COLO829 (cell line): ENCODE results near the gene WDR48.

Experiments used
- DNase-seq: peaks from one replicate; pipeline ENCODE4 v3.0.0; 2012; ENCODE audit warnings: low spot score

Gene WDR48

DNA sequence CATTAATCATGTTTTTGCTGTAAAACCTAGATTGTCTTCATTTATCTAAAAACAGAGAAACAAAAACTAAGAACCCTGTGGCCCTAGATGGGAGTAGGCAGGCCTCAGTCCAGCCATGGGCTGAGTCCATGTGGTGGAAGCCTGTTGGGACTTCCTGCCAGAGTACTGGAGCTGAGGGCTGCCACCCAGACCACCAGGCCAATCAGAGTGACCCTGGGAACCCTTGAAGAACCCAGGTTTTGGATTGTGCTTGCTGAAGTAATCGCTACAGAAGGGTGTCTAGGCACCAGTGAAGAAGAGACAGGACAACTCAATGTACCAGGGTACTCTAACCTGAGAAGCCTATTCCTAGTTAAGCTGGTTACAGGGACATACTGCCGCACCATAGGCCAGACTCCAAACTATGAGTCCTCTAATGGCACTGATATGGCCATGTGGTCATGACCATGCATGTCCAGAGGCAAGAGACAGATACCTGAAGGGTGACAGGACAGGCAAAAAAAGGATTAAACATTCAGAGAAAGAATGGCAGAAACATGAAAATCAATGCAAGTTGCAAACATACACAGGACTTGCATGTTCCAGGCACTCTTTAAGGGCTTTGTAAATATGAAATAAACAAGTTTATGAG lies 88.6 kb downstream of the WDR48 start:
- DNase-seq, result no peak

DNA sequence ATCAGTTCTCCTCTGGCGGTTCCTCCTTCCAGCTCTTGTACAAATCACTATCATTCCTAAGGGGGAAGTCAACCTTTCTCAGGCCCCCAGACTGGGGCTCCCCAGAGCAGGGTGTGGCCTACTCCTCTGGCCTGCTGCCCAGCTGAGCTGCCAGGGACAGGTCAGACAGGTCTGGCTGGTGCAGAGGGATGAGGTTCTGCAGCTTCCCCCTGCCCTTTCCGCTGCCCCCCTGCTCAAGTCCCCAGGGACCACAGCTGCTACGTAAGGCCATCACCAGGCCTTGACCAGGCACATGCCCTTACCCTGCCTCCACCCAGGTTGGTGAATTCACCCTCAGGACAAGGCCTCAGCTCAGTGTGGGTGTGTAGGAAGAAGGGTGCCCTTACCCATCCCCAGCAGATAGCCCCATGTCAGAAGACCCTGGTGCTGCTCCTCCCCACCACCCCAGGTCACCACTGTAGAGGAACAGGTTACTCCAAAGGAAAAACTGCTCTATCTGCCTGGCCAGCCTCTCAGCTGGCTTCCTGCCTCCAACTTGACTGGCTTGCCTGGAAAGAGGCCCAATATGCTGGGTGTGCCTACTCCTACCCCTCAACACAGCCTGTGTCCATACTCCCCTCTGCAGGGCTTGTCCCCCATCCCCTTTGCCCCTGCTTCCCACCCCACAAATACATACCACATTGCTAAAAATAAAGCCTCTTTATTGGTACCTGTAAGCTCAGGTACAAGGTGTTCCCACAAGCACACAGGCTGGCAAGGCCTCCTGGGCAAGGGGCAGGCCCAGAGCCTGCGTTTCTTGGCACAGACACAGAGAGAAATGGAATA lies 89.6 kb downstream of the WDR48 start:
- no peak for DNase-seq

GRCh38 chr3:39142067-39142466 lies 90.3 kb downstream of the WDR48 start:
- DNase-seq, result no peak

- DNase-seq, result no peak
Measured at GRCh38 chr3:39143051-39143885, 91.5 kb downstream of the WDR48 start.

DNA sequence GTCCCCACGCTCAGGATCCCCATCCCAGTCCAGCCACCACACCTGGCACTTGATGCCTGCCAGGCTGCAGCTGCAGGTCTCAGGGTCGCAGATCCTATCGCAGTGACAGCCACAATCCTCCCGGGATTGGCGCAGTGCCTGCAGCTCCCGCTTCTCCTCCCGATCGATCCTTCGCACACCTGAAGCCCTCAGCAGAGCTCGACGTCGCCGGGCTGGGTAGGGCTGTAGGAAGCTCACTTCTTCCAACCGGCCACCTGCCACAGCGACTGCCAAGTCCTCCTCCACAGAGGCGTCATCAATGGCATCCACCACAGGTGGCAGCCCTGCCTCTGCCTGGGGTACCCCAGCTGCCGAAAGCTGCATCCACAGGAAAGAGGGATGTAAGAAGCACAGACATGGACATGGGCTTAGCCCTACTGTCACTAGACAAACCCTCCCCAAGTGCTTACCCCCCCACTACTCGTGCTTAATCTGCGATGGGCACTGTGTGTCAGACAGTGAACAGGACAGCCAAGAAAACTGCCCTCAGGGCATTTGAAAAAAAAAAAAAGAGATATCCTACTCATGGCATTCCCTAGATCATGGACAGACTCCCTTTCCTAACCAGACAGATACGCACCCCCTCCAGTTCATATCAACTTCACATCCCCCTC lies 92.4 kb downstream of the WDR48 start:
- DNase-seq, result no peak

GRCh38 chr3:39144748-39145380 lies 93.0 kb downstream of the WDR48 start:
- DNase-seq, result no peak

GRCh38 chr3:39146083-39146501 lies 94.3 kb downstream of the WDR48 start:
- no peak for DNase-seq
